Adrenal gland (tissue), 5 donors: ENCODE data around the gene DNM1.

Experiments
- CTCF ChIP-seq, 6 experiments: fragments of 450-650 bp in 4 of 6; fragments of 200-600 bp in 2 of 6; sonication (generic) in 1 of 6; IDR thresholded peaks; 1 replicate in 5 of 6; 2 replicates in 1 of 6; pipeline versions ENCODE4 v1.5.1 to v1.8.0; 2016 to 2021; ENCODE audit warnings: antibody characterized with exemption in 6 of 6, mild to moderate bottlenecking in 2 of 6, moderate library complexity in 1 of 6
- POLR2A ChIP-seq, 2 donors: fragments of 450-650 bp; IDR thresholded peaks; one replicate each; pipeline ENCODE4 v1.6.1; 2017; ENCODE audit warnings: antibody characterized with exemption in 2 of 2, mild to moderate bottlenecking in 2 of 2, moderate library complexity in 1 of 2
- donor health status: DM: no; HTN: no; CAD: no.

GRCh38 chr9:128213746-128214497, 10.7 kb downstream of the DNM1 start:
- TF ChIP-seq CTCF (IDR thresholded peaks at IDR 0.05) (no peak), POLR2A (IDR thresholded peaks at IDR 0.05) (no peak)
